CD4-positive, alpha-beta T cell treated with Interleukin-6 at 100 ng/mL for 8 hours (primary cell): ENCODE results near the gene DDX31.
A peak's percentile ranks its signal among the peaks of the same experiment; 100 is the strongest.
"Not testable (repeated sequence)": the region's sequence is repeated elsewhere in the genome, so short reads cannot be mapped to it uniquely, and the experiment has no call there.

Source experiments
- DNase-seq: peaks from one replicate; pipeline ENCODE4 v3.0.0-alpha.2; 2020; ENCODE audit warnings: mixed read lengths, low spot score

The DDX31 gene

DNA sequence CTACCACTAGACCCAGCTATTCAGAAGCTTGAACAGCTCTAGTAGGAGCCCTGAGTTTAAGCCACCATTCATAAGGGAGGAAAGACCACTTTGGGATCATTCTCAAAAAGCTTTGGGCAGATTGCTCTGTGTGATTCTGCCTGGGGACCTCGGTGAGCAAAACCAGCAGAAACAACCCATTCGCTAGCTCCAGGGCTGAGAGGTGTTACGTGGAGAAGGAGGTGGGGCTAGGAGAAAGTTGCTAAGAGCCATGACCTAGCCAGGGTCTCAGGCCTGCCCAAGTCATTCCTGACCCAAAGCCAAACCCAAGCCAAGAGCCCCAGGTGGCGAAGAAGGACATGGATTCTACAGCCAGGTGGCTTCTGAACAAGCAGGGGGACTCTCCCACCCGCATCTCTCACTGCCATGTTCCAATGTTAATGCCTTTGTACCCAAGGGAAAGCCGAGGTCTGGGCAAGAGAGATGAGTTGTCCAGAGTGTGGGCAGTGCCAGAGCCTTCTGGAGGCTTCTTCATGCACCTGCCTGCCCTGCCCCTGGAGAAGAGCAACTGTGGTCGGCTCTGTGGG is 91.3 kb downstream of the DDX31 start:
- no peak for DNase-seq

GRCh38 chr9:132577119-132577518 is 92.7 kb downstream of the DDX31 start:
- no peak for DNase-seq

DNA sequence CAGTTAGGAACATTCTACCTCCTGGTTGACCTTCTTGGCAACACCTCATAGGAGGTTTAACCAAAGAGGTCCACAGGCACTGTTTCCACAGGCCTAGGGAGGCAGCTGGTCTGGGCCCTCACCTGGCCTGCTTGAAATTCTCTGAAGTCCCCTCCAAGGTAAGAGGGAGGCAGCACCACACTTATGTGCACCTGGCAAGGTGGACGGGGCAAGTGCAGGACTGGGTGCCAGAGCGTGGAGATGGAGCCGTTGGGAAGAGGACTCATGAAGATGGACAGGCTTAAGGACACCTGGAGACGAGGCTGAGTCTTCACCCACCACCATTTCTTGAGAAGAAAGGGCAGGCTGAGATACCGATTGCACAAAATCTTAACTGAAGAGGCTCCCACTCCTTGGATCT is 94.0 kb downstream of the DDX31 start:
- DNase-seq = no peak

- DNase-seq = peak; percentile 16
Observed at GRCh38 chr9:132575005-132575609, 94.7 kb downstream of the DDX31 start.

GRCh38 chr9:132572921-132573320 is 96.9 kb downstream of the DDX31 start:
- DNase-seq = no peak

DNA sequence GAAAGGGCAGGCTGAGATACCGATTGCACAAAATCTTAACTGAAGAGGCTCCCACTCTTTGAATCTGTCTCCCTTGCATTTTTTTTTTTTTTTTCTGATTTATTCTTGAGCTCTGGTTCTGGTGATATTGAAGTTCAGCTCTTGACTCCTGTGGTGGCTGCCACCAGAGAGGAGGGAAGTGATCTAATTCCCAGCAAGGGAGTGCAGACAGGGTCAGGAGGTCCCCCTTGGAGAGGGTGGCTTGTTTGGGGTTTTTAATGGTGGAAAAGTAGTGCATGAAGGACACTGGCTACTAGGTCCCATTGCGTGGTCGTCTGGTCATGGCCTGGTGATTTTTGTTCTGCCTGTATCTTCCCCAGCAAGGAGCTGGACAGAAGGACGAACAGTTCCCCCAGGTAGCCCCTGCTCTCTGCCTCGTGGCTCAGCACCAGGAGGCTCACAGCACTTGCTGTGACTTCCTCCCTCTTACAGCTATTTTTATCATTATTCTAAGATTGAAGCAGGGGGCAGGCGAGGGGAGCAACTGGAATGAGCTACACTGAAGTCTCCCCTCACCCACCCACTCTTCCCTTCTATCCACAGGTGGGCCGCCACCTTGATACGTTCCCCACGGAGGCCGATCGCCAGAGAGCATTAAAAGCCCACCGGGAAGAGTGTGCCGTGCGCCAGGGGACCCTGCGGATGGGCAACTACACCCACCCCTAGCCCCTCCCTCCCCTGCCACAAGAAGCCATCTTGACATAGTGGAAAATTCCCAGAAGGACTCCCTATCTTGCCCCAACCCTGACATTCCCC is 97.8 kb downstream of the DDX31 start:
- no peak for DNase-seq

GRCh38 chr9:132568787-132569186 is 101.0 kb downstream of the DDX31 start:
- DNase-seq = not testable (repeated sequence)

DNA sequence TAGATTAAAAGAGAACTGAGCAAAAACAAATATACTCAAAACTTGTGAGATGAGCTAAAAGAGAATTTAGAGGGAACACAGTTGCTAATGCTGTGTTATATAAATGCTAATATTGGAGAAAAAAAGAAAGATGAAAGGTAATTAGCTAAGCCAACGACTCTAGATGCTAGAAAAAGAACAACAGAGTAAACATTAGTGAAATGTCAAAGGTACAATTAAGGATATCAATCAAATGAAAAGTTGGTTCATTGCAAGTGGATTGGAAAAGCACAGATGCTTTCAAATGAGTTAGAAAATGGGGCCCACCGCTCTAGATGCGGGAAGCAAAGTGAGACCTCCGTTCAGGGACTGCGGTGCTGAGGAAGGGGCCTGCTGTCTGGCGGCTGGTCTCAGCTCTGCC is 105.3 kb downstream of the DDX31 start:
- DNase-seq = no peak

GRCh38 chr9:132562306-132562573 is 107.5 kb downstream of the DDX31 start:
- no peak for DNase-seq

- DNase-seq = no peak
Observed at GRCh38 chr9:132560616-132561202, 109.1 kb downstream of the DDX31 start.

DNA sequence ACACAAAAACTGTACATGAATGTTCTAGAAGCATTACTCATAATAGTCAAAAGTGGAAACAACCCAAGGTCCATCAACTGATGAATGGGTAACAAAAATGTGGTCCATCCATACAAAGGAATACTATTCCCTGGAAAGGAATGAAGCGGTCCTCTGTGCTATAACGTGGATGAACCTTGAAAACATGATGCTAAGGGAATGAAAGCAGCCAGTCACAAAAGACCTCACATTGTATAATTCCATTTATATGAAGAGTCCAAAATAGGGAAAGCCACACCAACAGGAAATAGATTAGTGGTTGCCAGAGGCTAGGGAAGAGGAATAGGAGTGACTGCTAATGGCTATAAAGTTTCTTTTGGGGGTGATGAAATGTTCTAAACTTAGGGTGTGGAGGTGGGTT is 110.1 kb downstream of the DDX31 start:
- DNase-seq = no peak

GRCh38 chr9:132557159-132557558 is 112.6 kb downstream of the DDX31 start:
- no peak for DNase-seq

- DNase-seq = no peak
Observed at GRCh38 chr9:132556714-132557113, 113.1 kb downstream of the DDX31 start.

GRCh38 chr9:132556235-132556634 is 113.5 kb downstream of the DDX31 start:
- DNase-seq = no peak

- DNase-seq = no peak
Observed at GRCh38 chr9:132555528-132555927, 114.3 kb downstream of the DDX31 start.

DNA sequence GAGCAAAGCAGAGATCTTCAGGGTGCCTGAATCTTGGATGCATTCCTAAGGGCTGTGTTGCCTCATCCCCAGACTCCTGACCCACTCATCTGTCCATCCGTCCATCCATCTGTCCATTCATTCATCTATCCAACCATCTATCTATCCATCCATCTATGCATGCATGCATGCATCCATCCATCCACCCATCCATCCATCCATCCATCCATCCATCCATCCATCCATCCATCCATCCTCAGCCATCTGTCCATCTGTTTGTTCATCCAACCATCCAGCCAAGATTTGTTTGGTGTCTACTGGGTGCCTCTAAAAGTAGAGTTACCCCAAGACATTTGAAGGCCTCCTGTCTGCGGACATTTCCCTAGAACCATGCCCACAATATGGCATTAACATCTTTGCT is 115.0 kb downstream of the DDX31 start:
- DNase-seq = no peak

DNA sequence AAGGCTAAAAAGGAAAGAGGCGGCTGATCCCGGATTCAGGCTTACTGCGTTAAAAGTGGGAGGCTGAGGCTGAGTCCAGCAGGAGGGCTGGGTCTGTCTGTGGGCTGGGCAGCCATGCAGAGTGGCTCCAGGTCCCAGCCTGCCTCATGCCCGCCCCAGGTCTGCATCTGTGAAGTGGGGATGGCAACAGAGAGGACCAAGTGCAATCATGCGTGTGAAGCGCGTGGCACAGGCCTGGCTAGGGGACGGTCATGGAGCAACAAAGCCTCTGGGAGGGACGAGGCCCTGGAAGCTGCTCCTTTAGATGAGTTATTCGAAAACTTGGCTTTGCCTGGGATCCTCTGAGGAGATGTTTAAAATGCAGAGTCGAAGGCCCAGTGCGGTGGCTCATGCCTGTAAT is 117.7 kb downstream of the DDX31 start:
- DNase-seq = no peak

GRCh38 chr9:132551556-132551955 is 118.2 kb downstream of the DDX31 start:
- no peak for DNase-seq

DNA sequence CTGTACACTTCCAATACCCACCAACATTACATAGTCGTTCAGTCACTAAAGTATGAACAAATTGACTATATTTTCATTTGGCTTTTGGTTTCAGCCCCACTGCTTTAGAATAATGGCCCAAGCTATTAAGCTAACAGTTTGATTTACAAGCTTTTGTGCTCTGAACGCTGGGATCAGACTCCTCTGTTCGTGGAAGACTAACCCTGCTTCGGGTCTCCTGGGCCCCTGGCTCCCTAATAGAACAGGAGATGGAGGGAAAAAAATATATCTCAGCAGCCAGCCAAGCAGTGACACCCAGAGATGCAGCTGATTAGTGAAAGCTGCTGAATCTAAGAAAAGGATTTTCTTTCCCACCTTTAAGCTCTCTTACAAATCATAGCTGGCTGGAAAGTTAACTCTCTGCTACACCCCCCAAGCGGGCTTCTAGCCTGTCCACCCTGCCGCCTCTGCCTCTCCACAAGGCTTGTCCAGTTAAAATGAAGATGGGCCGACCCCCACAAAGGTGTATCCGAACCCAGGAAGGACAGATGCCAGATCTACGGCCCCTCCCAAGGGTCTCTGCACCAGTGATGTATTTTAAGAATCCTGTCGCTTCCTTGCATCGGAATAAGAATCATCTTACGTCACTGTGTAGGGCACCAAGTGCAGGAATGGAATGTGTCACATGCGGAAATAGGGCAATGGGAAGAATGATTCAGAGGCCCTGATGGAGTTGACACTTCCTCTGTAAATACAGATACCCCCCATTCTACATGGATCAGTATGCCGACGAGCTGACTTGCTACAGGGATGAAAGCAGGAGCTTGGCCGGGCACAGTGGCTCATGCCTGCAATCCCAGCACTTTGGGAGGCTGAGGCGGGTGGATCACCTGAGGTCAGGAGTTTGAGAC is 120.8 kb downstream of the DDX31 start:
- no peak for DNase-seq

DNA sequence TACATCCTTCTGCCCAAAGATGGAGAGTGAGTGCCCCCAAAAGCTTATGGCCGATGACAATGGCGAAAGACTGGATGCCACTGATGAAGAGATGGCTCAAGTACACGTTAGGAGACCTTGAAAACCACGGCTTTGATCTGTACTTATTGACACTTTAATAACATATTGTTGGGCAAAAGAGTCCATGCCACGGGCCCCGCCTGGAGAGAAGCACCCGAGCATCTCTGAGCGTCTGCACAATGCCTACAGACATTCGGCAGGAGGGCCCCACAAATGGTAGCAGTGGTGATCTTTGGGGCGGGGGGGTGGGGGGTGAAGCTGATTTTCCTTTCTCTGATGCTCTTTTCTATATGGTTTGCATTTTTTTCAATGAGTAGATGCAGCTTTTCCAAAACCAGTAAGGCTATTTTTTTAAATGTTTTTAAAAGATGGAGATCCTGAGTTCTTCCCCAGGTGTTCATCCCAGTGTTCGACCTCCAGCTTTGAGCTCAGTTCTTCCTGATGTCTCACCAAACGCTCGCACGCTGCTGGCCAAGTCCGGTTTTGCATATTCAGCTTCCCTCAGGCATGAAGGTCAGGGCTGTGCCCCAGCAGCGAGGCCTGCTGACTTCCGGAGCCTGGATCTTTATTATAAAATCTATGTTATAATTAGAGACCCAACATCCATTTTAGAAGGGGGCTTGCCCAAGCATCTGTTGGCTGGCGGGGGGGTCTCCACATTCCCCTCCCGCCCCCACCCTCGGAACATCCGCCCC is 121.6 kb downstream of the DDX31 start:
- DNase-seq = no peak

GRCh38 chr9:132547436-132547835 is 122.3 kb downstream of the DDX31 start:
- no peak for DNase-seq

DNA sequence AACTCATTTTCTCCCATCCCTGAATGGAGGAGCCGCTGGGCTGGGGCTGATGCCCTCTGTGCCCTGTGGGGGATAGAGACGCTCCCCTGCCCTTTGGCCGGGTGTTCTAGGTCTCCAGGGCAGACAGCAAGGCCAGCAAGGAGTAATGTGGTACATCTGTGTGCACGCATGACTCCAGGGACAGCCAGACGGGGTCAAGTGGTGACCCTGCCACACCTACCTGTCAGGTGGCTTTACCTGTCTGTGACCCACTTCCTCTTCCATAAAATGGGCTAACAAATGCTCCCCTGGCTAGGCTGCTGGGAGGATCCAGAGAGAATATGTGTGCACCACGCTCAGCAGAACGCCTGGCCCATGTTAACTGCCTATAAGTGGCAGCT is 122.7 kb downstream of the DDX31 start:
- no peak for DNase-seq
